CD1c-positive myeloid dendritic cell (primary cell): ENCODE results near the gene DEK.

ENCODE experiments used
- DNase-seq: peaks from one replicate; pipeline ENCODE4 v3.0.0-alpha.2; 2016; ENCODE audit errors: extremely low spot score

The DEK gene

GRCh38 chr6:18265787-18266522 lies 1.6 kb upstream of the DEK start:
- no peak for DNase-seq

GRCh38 chr6:18264923-18265377 lies 620 bp upstream of the DEK start:
- no peak for DNase-seq

DNA sequence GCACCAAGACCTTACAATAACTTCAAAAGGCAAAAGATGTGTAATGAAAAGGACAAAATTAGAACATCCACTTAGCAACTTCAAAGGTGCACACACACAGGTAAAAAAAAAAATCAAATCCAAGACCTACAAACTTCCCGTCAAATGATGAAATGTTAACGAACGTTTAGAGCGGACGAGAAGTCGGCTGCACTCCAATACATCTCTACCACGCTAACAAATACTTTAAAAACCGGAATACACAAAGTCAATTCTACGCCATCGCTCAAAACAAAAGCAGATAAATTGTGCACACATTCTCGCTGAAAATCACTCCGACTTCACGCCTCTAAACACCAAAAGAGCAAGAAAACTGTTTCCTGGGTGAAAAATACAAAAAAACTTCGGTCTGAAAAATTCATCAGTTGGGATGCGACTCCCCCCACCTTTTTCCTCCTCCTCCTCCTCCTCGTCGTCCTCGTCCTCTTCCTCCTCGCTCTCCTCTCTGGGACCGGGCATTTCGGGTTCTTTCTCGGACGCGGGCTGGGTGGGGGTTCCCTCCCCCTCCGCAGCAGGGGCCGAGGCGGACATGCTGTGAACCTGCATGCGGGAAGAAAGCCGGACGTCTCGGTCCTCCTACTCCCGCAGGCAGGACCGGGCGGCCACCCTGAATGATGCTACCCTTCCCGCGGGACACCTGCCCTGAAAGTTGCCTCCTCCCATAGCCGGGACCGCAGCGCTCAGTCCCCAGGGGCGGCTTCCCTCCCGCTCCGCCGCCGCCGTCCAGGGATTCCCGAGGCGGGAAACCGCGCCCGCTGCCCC lies 712 bp downstream of the DEK start:
- DNase-seq: peak; percentile 22

- peak; percentile 27 for DNase-seq
Observed at GRCh38 chr6:18262702-18263417, 1.5 kb downstream of the DEK start.

DNA sequence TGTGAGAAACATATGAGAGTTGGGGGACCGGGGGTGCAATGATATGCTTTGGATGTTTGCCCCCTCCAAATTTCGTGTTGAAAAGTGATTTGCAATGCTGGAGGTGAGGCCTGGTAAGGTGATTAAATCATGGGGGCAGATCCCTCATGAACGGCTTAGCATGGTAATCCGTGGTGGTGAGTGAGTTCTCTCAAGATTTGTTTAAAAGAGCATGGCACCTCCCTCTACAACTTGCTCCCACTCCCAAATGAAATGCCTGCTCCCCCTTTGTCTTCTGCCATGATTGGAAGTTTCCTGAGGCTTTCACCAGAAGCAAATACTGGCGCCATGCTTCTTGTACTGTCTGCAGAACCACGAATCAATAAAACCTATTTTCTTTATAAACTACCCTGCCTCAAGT lies 2.5 kb downstream of the DEK start:
- DNase-seq: no peak

GRCh38 chr6:18260448-18261106 lies 3.8 kb downstream of the DEK start:
- DNase-seq: peak; percentile 92

- DNase-seq: peak; percentile 31
Observed at GRCh38 chr6:18259675-18260447, 4.5 kb downstream of the DEK start.

- DNase-seq: no peak
Observed at GRCh38 chr6:18254793-18255192, 9.5 kb downstream of the DEK start.

- DNase-seq: no peak
Observed at GRCh38 chr6:18253635-18254034, 10.7 kb downstream of the DEK start.

GRCh38 chr6:18249271-18249670 lies 15.1 kb downstream of the DEK start:
- no peak for DNase-seq

DNA sequence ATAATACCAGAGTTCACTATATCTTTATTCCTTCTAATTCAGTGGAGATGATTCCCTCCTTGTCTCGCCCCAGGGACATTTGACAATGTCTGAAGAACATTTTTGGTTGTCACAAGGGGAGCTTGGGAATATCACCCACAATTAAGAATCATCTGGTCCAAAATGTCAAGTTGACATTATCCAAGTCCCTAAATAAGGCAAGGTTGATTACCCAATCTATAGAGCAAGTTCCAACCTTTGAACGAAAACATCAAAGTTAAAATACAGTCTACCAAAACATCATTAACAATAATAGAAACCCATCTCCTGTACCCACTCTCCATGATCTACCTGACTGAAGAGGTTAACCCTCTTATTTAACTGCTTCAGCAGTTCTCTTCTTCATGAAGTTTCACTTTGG lies 15.6 kb downstream of the DEK start:
- DNase-seq: no peak

DNA sequence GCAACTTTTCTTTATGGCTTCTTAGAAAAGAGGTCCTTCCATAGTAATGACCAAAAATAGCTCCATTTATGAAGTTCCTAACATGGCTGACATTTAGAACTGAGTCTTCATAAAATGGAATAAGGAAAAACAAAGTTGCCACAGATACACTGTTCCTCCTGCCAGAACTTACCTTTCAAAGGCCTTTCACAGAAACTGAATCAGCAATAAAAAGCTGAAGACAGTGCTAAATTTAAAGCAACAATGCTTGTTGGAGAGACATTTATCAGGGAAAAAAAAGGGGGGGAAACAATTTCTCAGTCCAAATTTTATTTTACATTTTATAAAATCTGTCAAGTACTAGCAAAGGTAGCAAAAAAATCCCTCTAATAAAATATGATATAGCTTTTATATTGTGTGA lies 17.3 kb downstream of the DEK start:
- DNase-seq: no peak

GRCh38 chr6:18246205-18246604 lies 18.1 kb downstream of the DEK start:
- DNase-seq: no peak

DNA sequence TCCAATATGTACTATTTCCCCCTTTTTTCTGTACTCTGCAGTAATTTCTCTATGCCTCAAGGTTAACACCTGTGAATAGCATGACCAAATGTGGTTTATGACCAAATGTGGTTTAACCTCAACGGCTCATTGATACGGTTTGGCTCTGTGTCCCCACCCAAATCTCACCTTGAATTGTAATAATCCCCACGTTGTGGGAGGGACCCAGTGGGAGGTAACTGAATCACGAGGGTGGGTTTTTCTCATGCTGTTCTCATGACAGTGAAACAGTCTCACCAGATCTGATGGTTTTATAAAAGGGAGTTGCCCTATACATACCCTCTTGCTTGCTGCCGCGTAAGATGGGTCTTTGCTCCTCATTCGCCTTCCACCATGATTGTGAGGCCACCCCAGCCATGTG lies 18.7 kb downstream of the DEK start:
- no peak for DNase-seq

DNA sequence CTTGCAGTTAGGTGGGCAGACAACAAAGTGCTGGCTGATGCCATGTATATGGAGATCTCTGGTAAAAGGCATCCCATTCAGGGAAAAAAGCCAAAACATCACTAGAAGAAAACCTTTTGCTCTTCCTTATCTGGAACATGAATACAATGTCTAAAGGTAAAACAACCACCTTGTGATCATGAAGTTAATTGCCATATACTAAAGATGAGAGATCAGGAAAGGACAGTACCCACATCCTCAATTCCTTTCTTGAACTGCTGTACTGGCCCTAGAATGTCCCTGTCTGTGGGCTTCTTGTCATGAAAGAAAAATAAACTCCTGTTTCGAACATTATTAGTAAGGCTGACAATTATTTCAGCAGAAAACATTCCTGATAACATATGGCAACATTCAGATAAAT lies 19.3 kb downstream of the DEK start:
- DNase-seq: no peak

DNA sequence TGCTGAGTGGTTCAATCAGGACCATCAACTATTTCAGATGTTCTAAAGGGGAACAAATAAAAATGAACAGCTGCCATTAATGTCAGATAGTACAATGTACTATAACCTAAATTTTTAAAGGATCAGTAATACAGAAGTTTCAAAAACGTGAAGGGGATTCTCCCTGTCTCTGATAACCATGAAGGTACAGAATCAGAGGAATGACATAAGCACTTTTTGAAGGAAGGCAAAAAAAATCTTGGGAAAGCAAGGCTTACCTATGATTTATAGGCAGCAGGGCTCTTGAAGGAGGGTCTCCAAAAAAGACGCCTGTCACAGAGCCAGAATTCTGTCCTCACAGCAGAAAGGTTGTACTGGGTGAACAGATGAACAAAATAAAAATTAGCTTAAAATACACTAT lies 20.1 kb downstream of the DEK start:
- DNase-seq: no peak

- DNase-seq: no peak
Observed at GRCh38 chr6:18243302-18243893, 20.9 kb downstream of the DEK start.

- DNase-seq: no peak
Observed at GRCh38 chr6:18242062-18242851, 22.1 kb downstream of the DEK start.

DNA sequence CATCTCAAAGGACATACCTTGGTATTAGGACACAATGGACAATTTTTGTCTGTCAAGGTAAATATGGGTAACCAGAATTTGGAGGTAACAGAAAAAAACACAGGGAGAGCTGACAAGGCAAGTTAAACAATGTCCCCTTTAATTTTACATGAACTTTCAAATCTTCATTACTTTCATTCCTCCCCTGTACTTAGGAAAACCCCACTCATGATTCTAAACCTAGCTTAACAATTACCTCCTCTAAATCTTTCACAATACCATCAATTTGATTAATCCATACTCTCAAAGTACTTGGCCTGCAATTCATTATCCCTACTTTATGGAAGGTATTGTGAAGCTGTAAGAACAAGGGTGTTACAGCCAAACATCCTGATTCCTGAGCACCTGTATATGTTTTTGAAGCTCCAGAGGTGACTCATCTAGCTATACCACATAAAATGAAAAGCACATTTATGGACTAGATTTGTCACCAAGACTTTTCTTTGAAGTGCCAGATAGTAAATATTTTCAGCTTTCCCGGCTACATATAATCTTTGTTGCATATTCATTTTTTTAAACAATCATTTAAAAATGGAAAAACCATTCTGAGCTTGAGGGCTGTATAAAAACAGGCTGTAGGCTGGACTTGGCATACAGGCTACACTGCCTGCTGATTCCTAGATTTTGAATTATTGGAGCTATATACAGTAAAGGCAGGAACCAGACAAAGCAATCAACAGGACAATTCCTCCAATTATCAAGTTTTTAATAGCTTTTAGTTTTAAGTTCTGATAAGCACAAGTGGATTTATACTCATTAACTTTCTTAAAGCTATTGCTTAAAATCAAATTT lies 22.9 kb downstream of the DEK start:
- DNase-seq: no peak
